ENCODE measurements around the gene APOA4.
A peak's percentile ranks its signal among the peaks of the same experiment; 100 is the strongest.

- TF ChIP-seq CTCF (IDR thresholded peaks at IDR 0.05) (peak; percentile 97), REST (IDR thresholded peaks at IDR 0.05; ENCODE audit: insufficient read depth in 1 of 2, low read depth in 2 of 2, low read length in 1 of 2) (no peak), TCF7L2 (IDR thresholded peaks at IDR 0.05; ENCODE audit: low read depth, low read length) (no peak), POLR2AphosphoS5 (IDR thresholded peaks at IDR 0.05; ENCODE audit: low read depth, low read length) (no peak; the same call in 1 of the 2 replicates), SIN3A (IDR thresholded peaks at IDR 0.05; ENCODE audit: borderline replicate concordance, insufficient read depth, low read depth, low read length) (no peak)
Measured at GRCh38 chr11:116791002-116791812, 31.9 kb downstream of the APOA4 start.

Measured in Panc1 (cell line).